Hematopoietic multipotent progenitor cell treated with erythropoietin and hydrocortisone succinate and interleukin-3 and kit ligand, for 4 days (in vitro differentiated cells): Measurements from ENCODE around the gene CCDC85C.
A peak's percentile ranks its signal among the peaks of the same experiment; 100 is the strongest.

Source experiments
- DNase-seq: peaks from one replicate; pipeline ENCODE4 v3.0.0-alpha.2; 2015

Gene CCDC85C

DNA sequence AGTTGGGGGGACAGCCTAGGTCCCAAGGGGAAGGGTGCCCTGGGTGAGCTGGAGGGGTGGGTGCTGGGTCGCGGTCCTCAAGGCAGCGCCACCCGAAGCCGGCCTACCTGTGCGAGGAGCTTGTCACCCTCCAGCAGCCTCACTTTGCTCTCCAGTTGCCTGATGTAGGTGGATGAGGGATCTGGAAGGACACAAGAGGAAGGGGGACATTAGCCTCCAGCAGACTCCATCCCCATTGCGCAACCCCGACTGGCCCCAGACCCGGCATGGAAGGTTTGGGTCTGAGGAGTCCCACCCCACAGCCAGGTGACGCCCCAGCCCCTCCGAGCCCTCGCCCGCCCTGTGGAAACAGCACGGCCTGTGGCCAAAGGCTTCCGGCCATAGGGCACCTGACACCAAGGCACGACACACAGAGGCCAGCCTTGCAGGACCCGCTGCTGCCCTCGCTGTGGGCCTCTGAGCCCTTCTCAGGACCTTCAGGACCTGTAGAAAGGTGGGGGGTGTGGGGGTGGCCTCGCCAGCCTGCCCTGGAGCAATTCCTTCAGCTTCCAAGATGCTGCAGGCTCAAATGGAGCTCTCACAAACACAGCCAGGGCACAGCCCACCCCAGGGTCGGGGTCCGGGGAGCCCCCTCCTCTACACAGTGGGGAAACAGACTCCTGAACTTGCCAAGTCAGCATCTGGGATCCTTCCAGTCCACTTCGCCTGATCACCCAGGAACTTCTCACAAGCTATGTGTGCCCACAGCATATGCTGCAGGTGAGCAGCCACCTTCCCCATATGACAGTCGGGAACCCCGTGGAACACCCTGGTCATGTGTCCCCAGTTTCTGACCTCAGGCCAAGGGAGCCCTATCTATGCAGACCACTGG is 67.9 kb downstream of the CCDC85C start:
- DNase-seq, result no peak

DNA sequence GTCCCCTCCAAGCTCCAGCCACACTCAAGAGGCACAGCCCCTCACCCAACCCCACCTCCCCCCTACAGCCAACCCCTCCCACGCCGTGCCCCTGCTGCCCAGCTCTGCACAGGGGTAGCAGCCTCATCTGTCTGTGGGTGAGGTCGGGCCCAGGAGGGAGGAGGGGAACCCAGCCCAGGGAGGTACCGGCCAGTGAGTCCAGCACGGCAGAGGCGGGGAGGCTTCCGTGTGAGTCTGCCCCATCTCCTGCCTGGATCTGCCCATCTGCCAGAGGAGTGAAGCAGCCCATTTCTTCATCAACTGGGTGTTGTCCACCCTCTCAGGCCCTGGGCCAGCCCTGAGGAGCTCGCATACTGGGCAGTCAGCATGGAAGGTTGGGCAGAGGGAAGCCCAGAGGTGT is 68.6 kb downstream of the CCDC85C start:
- no peak for DNase-seq

- DNase-seq, result no peak
These were observed 69.1 kb downstream of the CCDC85C start for GRCh38 chr14:99534863-99535262.

GRCh38 chr14:99534333-99534732 is 69.7 kb downstream of the CCDC85C start:
- DNase-seq, result no peak

DNA sequence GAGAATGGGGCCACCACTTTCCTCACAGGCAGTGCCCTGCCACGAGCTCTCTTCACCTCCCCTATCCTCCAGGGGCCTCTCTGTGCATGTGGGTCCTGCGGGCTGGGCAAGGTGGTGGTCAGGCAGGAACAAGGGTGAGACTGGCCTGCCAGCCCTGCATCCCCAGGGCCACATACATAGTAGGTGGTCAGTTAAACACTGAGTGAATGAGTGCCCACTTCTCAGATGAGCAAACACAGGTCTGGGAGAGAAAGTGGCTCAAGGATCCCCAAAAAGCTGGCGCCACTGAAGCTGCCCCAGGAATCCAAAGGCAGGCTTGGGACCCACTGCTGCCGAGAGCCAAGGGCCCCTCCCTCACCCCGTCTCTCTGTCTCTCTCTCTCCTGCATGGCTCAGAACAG is 71.7 kb downstream of the CCDC85C start:
- no peak for DNase-seq

- no peak for DNase-seq
These were observed 72.5 kb downstream of the CCDC85C start for GRCh38 chr14:99531251-99532096.

- no peak for DNase-seq
These were observed 73.4 kb downstream of the CCDC85C start for GRCh38 chr14:99530407-99531155.

- no peak for DNase-seq
These were observed 74.1 kb downstream of the CCDC85C start for GRCh38 chr14:99529899-99530298.

DNA sequence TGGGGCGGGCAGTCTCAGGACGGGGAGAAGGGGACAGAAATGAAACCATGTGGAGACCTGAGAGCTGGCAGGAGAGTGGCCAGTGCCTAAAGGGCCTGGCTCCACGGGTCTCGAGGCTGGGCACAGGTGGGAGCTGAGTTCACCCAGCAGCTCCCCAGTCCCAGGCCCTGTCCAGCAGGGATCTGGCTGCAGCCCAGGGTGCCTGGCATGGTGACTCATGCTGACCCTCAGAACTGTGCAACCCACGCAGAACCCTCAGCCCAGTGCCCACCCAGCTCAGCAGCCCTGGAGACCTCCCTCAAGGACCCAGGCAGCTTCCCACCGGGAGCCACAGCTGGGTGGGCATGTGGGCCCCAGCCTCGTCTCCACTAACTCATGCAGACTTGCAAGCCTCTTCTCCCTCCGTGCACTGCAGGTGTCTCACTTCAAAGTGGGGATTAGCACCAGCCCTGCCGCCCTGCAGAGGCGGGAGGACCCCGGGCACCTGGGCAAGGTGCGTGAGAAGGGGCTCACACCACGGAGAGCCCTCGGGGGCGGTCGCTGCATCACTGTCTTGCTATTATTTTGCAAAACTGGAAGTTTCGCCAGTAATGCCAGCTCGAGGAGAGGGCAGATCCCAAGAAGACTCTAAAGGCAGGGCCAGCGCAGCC is 76.5 kb downstream of the CCDC85C start:
- DNase-seq, result no peak

- no peak for DNase-seq
These were observed 77.0 kb downstream of the CCDC85C start for GRCh38 chr14:99527026-99527425.

GRCh38 chr14:99525699-99526080 is 78.3 kb downstream of the CCDC85C start:
- no peak for DNase-seq

GRCh38 chr14:99524804-99525698 is 79.0 kb downstream of the CCDC85C start:
- DNase-seq, result peak; percentile 35

DNA sequence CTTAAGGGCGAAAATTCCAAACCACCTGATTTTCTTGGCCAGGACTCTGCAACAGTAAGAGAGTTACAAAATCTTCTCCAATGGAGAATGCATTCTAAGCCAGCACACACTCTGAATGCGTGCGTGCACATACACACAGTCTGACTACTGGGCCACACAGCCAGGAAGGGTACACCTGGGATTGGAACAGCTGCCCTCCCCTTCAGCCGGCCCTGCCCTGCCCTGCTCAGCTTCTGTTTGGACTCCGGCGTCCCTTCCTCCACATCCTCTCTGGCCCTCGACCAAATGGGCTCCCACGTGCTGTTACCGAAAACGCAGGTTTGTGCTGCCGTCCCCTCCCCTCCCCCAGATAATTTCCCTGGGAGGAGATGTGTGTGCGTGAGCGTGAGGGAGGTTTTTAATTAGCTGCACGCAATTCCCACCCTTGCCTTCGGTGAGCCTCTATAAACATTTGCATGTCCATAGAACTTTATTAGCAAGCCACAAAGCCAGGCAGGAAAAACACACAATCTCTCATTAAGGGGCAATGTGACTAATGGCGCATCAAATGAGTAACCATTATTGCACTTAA is 79.8 kb downstream of the CCDC85C start:
- no peak for DNase-seq

GRCh38 chr14:99523704-99524055 is 80.3 kb downstream of the CCDC85C start:
- DNase-seq, result no peak

- DNase-seq, result no peak
These were observed 80.9 kb downstream of the CCDC85C start for GRCh38 chr14:99522934-99523703.

DNA sequence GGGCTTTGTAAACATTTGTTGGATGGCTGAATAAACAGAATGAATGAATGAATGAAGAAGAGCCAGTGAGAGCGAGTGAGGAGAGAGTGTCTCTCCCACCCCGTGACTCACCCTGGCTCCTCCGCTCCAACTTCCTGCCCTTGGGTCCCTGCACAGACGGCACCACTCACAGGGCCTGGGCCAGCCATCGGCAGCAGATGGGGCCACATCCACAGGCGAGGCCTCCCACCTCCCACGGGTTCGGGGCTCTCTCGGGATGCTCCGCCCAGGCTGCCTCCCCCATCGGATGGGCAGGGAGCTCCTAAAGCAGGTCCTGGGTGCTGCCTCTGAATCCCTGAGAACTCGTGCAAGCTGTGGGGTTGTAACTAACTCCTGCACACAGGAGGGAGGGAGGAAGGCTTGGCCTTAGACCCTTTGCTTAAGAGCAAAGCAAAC is 81.5 kb downstream of the CCDC85C start:
- no peak for DNase-seq

- no peak for DNase-seq
These were observed 82.0 kb downstream of the CCDC85C start for GRCh38 chr14:99522025-99522401.

DNA sequence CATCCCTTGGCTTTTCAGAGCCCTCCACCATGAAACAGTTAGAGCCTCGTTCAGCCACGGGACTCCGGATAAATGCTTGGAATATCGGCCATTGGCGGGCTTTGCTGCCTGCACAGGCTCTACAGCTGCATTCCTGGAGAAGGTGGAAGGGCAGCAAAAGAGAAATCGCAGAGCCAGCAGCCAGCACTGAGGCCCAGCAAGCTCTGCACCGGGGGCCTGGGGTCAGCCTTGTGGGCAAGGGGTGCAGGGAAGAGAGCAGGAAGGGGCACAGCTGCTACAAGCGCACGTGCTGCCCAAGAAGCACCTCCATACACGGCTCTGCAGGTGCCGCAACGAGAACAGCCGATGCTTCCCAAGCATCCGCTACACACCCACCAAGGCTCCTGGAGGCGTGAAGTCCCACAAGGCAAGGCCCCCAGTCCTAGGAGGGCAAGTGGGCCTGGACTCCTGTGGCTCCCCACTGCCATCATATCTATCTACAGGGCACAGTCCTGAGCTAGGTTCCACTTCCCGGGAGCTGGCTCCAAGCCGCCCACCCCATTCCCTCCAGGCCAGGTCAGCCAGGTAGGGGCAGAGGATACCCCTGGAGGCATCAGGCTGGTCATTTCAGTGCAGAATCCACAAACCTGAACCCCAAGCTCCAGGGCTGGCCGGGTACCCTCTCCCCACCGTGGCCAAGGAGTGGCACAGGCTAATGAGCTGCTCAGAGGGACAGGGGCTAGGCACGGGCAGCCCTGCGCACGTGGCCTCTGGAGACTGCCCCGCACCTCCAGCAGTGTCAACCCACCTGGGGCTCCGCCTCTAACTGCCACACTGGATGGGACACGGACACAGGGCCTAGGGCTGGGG is 82.6 kb downstream of the CCDC85C start:
- no peak for DNase-seq

DNA sequence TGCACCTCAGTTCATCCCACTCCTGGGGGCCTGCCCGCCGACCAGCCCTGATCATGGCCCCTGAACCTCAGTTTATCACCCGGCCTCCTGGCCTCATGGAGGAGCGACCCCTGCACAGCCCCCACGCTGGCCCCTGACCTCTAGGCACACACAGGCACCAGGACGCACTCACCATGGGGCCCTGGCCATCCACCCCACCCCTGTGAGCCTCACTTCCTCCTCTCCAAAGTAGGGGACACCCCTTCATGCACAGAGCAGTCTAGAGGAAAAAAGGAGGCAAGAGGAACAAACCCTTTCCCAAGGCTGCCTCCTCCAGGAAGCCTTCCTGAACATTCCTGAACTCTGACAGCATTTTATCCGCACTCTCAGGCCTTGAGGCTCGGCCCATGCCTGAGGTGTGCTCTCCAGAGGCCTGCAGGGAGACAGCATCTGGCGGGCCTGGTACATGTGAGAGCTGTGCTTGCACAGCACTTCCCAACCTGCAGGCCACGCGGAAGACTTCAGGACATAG is 83.4 kb downstream of the CCDC85C start:
- DNase-seq, result no peak
